ENCODE data around the gene GYPC.

GRCh38 chr2:126699716-126700581 is 44.0 kb downstream of the GYPC start:
- TF ChIP-seq CTCF (conservative IDR thresholded peaks at IDR 0.05; ENCODE audit: low read depth, low read length) (no peak), EZH2 (IDR thresholded peaks at IDR 0.05; ENCODE audit: borderline replicate concordance, low read depth, low read length, poor library complexity, severe bottlenecking) (no peak)

All from A673 (cell line).